Measurements from ENCODE around the gene ZNF764. TPM values are rescaled to one million over a fixed set of nuclear protein-coding genes. Genes with fewer than 3 reads are reported as not detected.

ZNF764 gene
- polyA plus RNA-seq, 3 donors, result 8.5 to 9.1 (median 8.6) TPM

DNA sequence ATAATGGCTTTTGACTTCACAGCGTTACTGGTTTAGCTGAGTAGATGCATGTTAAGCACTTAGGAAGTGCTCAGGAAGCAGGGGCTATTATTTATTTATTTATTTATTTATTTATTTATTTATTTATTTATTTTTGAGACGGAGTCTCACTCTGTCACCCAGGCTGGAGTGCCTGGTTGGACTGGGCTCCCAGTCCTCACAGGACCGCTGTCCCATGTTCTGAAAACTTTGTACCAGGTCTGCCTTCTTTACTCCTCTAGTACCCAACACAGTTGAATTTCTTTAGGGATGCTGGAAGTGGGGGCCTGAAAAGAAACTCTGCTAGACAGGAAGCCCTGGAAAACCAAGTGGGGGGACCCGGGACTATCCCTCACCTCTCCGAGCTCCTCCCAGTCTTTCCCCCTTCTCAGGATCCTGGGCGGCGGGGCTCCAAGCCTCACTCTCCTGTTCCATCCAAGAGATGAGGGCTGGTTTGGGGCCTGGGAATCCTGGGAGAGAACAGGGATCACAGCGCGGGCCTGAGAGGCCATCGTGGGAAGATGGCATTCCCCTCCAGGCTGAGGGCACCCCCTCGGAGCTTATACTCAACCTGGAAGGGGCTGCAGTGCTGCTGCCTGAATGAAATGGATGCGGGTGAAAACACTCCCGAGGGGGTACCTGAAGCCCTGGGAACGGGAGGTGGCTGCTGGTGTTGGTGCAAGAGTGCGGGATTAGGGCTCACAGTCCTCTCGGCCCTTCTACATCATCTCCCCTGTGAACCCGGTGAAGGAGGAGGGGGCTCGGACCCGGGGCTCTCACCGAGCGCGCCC, 12.7 kb upstream of the ZNF764 start:
- DNase-seq (ENCODE audit: low read depth in 3 of 3, low spot score in 2 of 3), result peak in 1 of 3 donors; percentile 32

DNA sequence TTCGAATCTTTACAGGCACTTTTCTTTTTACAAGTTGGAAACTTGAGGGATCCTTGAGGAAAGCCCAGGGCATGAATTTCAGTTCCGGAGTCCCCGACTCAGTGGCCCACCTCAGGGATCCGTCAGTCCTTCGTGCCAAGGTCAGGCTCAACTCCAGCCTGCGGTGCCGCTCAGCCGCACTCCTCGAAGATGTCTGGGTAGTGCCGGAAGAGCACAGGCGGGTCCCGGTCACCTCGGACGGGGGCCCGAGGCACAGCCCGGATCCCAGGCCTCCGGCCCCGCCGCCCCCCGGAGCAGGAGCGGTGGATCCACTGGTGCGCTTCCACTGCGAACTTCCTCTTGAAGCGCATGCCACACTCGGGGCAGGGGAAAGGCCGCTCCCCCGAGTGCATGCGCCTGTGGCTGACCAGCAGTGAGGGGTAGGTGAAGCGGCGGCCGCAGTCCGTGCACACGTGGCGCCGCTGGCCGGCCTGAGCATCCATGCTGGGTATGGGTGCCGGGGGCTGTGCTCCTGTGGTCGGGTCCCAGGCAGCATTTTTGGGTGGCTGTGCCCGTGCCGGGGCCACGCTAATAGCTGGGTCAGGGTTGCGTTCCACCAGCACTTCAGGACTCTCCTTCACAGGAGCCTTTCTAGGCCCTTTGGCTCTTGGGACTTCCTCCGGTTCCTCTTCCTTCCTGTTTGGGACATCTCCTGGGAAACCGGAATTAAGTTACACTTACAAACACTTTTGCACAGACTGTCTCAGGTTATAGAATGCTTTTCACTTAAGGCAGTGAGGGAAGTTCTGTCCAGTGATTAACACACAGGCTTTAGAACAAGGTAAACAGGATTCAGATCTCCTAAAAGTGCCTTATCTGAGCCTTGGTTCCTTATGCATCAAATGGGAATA, 11.8 kb upstream of the ZNF764 start:
- peak in 1 of 3 donors; percentile 36 for DNase-seq (ENCODE audit: low read depth in 3 of 3, low spot score in 2 of 3)

DNA sequence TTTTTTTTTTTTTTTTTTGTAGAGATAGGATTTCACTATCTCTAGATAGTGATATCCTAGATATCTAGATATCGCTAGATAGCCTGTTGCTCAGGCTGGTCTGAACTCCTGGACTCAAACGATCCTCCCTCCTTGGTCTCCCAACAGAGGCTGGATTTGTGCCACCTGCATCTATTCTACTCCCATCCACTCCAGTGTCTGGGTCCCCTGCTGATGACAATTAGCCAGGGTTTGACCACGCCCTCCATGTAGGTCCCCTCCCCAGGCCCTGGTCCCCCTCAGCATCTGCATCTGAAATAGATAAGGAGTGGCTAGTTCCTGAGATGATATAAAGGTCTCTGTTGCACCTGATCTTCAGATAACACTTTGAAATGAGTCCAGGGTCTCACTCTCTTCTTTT, 11.1 kb upstream of the ZNF764 start:
- DNase-seq (ENCODE audit: low read depth in 3 of 3, low spot score in 2 of 3), result no peak

DNA sequence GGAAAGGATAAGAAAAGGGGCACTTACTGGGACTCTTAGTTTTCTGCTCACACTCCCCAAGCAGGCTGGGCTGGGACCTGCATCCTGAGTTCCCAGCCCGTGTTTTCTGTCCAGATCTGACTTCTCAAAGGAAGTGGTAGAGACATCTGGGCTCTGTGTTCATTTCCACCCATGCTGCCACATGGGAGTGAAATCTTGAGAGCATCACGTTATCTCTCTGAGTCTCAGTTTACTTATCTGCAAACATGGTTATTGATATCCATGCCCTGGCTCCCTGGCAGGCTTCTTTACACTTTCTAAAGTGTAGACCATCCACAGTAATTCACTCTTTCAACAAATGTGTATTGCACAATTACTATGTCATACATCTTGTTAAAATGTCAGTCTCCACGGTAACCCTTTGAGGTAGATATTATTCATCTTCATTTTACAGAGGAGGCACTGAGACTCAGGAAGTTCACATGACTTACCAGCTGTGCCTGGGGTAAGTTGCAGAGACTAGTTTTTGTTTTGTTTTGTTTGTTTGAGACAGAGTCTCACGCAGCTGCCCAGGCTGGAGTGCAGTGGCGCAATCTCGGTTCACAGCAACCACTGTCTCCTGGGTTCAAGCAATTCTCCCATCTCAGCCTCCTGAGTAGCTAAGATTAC, 9.9 kb upstream of the ZNF764 start:
- no peak for DNase-seq (ENCODE audit: low read depth in 3 of 3, low spot score in 2 of 3)

DNA sequence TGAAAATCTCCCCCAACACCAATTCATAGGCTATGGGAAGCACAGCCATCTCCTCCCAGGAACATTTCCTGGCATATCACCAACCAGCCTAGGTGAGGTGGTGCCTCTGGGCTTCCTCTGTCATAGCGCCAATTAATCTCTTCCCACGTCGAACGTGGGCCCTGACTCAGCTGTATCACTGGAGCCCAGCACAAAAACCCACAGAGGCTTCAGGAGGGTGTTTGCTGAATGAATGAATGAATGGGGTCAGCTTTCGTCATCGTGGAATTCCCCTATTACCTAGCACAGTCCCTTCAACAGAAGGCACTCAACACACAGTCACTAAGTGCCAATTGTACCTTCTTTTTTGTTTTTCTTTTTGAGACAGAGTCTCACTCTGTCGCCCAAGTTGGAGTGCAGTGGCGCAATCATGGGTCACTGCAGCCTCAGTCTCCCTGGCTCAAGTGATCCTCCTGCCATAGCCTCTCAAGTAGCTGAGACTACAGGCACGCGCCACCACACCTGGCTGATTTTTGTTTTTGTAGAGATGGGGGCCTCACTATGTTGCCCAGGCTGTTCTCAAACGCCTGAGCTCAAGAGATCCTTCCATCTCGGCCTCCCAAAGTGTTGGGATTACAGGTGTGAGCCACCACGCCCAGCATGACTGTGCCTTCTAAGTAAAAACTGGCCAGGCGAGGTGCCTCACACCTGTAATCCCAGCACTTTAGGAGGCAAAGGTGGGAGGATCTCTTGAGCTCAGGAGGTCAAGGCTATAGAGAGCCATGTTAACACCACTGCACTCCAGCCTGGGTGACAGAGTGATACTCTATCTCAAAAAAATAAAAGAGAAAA, 9.2 kb upstream of the ZNF764 start:
- no peak for DNase-seq (ENCODE audit: low read depth in 3 of 3, low spot score in 2 of 3)

DNA sequence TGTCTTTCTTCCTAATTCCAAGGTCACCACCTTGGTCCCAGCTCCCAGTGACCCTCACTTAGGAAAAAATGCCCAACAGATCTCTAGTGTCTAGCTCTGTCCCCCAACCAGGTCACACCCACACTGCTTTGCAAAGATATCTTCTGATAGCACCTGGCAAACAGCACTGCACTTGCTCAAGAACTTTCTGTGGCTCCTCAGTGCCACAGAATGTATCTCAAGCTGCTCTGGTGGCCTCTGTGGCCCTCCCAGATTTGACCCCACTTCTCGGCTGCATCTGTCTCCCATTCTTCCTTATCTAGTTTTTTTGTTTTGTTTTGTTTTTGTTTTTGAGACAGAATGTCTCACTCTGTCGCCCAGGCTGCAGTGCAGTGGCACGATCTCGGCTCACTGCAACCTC, 8.4 kb upstream of the ZNF764 start:
- no peak for DNase-seq (ENCODE audit: low read depth in 3 of 3, low spot score in 2 of 3)

DNA sequence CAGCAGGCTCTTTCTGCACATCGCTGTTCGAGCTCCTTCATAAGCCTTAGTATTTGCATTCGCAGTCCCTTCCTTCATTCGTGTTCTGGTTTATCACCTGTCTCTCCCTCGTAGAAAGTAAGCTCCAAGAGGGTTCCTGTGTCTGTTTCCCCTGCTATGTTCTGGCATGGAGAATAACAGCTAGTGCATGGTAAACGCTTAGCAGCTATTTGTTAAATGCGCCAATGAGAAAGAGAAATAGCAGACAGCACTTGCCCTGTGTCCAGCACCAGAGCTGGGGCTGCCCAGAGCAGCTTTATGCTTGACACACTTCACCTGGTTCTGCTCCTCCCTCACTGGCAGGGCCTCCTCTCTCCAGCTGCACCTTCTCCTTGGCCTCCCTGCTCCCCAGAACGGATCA, 7.8 kb upstream of the ZNF764 start:
- no peak for DNase-seq (ENCODE audit: low read depth in 3 of 3, low spot score in 2 of 3)

DNA sequence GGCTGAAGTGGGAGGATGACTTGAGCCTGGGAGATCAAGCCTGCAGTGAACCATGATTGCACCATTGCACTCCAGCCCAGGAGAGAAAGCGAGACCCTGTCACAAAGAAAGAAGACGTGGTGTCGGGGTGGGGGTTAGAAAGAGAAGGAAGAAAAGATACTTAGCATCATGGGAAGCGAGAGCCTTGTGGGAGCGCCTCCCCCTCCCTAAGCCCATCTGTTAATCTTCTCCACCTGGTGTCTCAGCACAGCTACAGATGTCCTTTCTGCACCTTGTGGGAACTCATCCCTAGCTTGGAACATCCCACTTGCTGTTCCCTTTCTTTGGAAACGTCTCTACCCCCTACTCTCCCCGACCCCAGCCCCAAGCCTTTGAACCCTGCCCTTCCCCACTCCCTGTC, 7.4 kb upstream of the ZNF764 start:
- DNase-seq (ENCODE audit: low read depth in 3 of 3, low spot score in 2 of 3), result no peak

DNA sequence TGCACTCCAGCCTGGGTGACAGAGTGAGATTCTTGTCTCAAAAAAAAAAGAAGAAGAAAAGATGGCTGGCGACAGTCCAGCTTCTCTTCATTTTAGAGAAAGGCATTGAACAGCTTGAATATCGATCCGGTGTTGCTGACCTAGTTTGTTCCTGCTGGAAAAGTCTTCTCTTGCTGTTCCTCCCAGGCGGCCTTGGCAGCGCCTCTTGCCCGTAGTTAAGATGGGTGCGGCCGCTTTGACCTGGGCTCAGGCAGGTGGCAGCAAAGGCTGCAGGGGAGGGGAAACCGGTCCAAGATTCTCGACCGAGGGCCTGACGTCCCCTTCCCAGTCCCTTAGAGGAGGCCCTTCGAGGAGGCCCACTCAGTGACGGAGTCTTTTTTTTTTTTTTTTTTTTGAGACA, 3.8 kb upstream of the ZNF764 start:
- DNase-seq (ENCODE audit: low read depth in 3 of 3, low spot score in 2 of 3), result no peak

DNA sequence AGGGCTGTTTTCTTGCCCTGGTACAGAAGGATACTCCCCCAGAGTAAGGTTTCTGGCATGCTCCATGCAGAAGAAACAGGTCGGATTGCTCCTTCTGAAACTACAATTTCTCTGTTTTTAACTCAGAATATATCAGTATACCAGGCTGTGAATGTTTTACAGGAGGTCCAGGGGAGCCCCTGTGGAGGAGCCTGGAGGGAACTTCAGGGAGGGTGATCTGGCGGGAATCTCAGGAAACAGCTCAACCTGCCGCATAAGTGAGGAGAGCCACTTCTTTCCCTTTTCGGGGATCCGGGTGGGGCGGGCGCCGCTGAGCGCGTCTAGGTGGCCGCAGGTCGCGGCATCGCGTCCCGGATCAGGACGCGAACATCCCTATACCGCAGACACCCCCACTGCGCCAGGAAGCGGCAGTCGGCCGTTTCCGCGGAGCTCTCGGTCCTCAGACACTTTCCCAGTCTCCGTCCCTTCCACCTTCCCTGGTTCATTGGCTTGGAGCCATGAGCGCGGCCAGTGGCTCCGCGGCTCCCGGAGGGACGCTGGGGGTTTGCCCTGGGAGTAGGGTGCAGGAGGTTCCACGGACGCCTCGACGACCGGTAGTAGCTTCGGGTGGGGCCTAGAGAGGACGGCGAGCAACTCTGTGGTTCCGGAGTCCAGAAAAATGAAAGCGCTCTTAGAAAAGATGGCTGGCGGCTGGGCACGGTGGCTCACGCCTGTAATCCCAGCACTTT, 3.1 kb upstream of the ZNF764 start:
- DNase-seq (ENCODE audit: low read depth in 3 of 3, low spot score in 2 of 3), result no peak

DNA sequence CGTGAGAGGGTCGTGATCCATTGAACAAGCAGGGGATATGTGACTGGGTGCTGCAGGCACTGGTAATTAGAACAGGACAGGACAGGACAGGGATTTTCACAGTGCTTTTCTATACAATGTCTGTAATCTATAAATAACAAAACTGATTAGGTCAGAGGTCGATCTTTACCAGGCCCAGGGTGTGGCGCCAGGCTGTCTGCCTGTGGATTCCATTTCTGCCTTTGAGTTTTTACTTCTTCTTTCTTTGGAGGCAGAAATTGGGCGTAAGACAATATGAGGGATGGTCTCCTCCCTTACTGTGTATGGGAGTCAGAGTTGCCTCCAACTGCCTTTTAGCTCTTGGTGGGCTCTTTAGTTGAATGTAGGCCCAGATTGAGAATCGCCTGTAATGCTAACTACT, 1.5 kb upstream of the ZNF764 start:
- DNase-seq (ENCODE audit: low read depth in 3 of 3, low spot score in 2 of 3), result no peak

DNA sequence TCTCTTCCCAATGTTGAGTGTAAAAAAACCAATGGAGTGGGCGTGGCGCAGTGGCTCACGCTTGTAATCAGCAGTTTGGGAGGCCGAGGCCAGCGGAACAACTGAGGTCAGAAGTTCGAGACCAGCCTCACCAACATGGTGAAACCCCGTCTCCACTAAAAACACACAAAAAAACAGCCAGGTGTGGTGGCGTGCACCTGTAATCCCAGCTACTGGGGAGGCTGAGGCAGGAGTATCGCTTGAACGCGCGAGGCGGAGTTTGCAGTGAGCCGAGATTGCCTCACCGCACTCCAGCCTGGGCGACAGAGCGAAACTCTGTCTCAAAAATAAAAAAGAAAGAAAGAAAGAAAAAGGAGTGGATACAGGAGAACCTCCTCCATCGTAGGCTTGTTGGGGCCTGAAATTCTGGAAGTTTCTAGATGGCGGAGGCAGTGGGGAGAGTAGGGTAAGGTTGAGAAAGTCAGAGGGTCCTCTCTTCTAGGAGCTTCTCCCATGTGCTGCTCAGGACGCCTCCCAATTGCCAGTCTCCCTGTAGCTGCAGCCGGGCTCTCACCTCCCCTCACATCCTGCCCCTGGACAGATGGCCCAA, 709 bp upstream of the ZNF764 start:
- DNase-seq (ENCODE audit: low read depth in 3 of 3, low spot score in 2 of 3), result no peak

DNA sequence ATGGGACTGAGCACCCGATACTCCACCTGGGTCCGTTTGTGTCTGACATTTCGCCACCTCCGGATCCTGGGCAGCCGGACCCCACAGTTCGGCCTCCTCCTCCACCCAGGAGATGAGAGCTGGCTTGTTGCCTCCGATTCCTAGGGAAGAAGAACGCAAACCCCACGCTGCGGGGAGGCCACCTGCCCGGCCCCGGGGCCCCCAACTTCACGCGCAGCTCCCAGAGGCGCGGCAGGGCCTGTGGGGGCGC, 542 bp downstream of the ZNF764 start:
- DNase-seq (ENCODE audit: low read depth in 3 of 3, low spot score in 2 of 3), result no peak

DNA sequence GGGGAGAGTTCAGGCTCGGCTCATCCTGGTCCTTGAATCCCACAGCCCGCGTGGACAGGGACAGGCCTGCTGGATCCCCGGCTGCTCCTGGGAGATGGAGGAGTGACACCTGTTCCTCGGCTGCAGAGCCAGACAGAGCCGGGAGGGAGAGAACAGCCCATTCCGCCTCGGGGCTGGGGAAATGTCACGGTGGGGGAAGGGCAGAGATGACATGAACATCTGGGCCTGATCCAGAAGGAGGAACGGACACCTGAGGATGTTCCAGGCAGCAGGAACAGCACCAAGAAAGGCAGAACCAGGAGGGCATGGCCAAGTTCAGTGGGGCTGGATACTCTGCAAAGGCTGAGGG, 2.1 kb downstream of the ZNF764 start:
- no peak for DNase-seq (ENCODE audit: low read depth in 3 of 3, low spot score in 2 of 3)

DNA sequence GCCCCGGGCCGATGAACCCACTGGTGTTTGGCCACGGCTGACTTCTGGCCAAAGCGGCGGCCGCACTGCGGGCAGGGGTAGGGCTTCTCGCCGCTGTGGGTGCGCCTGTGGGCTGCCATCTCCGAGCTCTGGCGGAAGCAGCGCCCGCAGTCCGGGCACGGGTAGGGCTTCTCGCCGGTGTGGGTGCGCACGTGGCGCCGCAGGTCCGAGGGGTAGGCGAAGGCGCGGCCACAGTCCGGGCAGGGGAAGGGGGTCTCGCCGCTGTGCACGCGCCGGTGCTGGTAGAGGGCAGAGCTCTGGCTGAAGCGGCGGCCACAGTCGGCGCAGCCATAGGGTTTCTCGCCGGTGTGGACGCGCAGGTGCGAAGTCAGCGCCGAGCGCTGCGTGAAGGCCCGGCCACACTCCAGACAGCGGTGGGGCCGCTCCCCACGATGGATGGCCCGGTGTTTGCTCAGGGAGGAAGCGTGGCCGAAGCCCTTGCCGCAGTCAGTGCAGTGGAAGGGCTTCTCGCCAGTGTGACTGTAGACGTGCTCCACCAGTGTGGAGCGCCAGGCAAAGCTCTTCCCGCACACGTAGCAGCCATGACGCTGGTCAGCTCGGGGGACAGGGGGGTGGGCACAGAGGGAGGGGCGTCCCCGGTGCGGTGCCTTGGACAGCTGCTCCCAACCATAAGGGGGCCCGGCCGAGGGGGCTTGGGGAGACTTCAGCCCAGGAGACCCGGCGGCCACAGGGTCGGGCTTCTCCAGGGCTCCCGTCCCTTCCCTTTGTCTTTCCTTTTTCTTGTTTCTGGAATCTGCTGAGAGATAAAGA, 2.7 kb downstream of the ZNF764 start:
- DNase-seq (ENCODE audit: low read depth in 3 of 3, low spot score in 2 of 3), result no peak

DNA sequence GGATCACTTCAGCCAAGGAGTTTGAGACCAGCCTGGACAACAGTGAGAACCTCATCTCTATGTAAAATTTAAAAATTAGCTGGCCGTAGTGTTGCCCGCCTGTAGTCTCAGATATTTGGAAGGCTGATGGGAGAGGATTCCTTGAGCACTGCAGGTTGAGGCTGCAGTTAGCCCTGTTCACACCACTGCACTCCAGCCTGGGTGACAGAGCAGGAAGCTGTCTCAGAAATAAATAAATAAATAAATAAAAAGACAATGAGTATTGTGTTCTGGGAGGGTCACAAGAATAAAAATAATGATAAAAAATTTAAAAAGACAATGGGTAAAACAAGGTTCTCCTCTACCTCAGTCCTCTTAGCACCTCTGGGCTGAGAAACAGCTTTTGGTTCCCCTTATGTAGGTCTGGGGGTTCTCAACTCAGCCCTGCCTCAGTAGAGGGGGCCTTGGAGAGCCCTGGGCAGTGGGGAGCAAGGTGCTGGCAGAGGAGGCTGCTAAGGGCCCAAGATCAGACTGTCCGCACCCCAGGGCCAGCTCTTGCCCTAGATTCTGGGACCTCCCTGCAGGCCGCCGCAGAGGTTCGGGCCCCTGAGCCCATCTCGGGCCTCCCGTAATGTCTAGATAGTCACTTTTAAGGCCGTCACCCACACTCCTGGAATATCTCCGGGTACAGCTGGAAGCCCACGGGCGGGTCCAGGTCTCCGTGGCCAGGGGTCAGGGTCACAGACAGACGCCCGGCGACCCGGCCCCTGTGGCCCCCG, 3.4 kb downstream of the ZNF764 start:
- DNase-seq (ENCODE audit: low read depth in 3 of 3, low spot score in 2 of 3), result no peak

DNA sequence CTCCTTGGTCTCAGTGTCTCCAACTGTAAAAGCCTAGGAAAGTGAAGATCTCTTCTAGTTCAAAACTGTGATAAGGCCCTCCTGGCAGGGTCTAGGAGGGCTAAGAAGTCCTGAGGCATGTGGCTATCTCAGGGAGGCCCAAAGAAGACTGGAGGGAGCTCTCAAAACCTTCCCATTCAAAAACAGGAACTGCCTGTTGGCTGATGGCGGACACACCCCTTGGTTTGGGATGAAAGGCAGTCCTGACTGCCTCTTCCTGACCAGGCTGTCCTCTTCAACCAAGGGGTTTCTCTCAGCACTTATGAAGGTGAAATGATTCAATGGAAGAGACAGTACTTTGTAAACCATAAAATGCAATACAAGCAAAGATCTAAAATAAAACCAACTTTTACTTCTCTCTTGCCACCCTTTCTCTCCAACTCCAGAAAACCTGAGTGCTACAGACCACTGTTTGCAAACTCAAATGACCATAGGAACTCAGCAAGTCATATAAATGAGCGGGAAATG, 4.7 kb downstream of the ZNF764 start:
- DNase-seq (ENCODE audit: low read depth in 3 of 3, low spot score in 2 of 3), result no peak

DNA sequence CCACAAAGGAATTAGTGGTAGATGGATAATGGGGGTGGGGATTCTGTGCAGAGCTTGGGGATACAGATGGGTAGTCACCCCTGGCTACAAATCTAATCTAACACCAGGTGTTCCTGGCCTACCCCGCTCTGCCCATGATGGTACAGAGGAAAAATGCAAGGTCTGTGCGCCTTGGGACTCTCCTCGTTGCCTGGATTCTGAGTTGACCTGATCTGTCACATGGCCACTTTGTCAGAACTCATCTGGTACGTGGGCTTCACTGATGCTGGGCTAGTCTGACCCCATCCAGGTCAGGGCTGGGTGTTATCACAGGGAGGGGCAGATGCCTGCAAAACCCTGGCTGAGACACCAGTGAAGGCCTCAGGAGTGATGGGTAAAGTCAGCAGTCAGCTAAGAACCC, 5.2 kb downstream of the ZNF764 start:
- no peak for DNase-seq (ENCODE audit: low read depth in 3 of 3, low spot score in 2 of 3)

Measured in right renal cortex interstitium (tissue), 3 donors.